ENCODE data around the gene STXBP6.

GRCh38 chr14:24834956-24835355 is 215.0 kb downstream of the STXBP6 start:
- TF ChIP-seq ZBTB49 (tag by site-specific recombination; IDR thresholded peaks at IDR 0.05; ENCODE audit: low read depth) (no peak), CTCF (tag by site-specific recombination; IDR thresholded peaks at IDR 0.05) (no peak), ZNF639 (tag by site-specific recombination; IDR thresholded peaks at IDR 0.05) (no peak), ZBTB44 (tag by site-specific recombination; IDR thresholded peaks at IDR 0.05) (no peak), ZNF292 (tag by site-specific recombination; IDR thresholded peaks at IDR 0.05; ENCODE audit: borderline replicate concordance, low read depth) (no peak), ZNF549 (tag by site-specific recombination; IDR thresholded peaks at IDR 0.05) (no peak), SP2 (tag by site-specific recombination; IDR thresholded peaks at IDR 0.05) (no peak), ZNF664 (tag by site-specific recombination; IDR thresholded peaks at IDR 0.05) (no peak), MYNN (tag by site-specific recombination; IDR thresholded peaks at IDR 0.05; ENCODE audit: borderline replicate concordance) (no peak), REPIN1 (tag by site-specific recombination; IDR thresholded peaks at IDR 0.05; ENCODE audit: low read depth) (no peak), ZNF10 (tag by site-specific recombination; IDR thresholded peaks at IDR 0.05) (no peak), PRDM10 (tag by site-specific recombination; IDR thresholded peaks at IDR 0.05) (no peak), ZNF610 (tag by site-specific recombination; IDR thresholded peaks at IDR 0.05; ENCODE audit: borderline replicate concordance) (no peak), ZEB2 (tag by site-specific recombination; IDR thresholded peaks at IDR 0.05) (no peak)

All from HEK293 (cell line).